ENCODE measurements around the gene ERF.

ERF gene

DNA sequence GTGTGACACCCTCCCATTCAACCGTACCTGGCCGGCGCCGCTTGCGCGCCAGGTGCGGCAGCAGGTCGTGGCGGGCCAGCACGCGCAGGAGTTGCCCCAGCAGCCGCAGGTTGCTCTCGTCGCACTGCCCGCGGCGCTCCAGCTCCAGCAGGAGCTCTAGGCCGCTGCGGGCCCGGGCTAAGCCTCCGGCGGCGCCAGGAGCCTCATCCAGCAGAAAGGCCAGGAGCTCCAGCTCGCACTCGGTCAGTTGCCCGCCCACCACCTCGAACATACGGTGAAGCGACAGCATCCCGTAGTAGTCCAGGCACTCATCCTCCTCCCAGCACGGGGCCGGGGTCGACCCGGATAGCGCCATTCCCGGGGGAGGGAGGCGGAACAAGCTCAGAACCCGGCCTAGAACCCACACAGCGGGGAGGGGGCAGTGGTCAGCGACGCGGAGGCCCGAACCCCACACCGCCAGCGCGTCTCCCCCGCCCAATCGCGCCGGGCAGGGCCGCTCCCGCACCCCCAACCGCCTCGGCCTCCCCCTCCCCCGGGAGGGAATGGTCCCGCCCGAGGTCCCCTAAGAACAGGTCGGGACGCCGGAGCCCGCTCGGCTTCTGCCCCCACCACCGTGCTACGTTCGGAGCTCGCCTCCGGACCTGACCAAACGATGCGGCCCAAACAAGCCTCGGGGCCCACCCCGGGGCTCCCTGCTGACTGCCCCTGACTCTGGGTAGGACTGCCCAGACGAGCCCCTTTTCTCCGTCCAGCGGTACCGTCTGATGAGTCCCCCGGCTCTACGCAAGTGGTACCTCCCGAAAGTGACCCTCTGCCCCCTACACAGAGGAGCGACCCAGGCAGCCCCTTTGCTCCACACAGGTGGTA is 38.0 kb downstream of the ERF start (continued):
- TF ChIP-seq, protein P1, sequence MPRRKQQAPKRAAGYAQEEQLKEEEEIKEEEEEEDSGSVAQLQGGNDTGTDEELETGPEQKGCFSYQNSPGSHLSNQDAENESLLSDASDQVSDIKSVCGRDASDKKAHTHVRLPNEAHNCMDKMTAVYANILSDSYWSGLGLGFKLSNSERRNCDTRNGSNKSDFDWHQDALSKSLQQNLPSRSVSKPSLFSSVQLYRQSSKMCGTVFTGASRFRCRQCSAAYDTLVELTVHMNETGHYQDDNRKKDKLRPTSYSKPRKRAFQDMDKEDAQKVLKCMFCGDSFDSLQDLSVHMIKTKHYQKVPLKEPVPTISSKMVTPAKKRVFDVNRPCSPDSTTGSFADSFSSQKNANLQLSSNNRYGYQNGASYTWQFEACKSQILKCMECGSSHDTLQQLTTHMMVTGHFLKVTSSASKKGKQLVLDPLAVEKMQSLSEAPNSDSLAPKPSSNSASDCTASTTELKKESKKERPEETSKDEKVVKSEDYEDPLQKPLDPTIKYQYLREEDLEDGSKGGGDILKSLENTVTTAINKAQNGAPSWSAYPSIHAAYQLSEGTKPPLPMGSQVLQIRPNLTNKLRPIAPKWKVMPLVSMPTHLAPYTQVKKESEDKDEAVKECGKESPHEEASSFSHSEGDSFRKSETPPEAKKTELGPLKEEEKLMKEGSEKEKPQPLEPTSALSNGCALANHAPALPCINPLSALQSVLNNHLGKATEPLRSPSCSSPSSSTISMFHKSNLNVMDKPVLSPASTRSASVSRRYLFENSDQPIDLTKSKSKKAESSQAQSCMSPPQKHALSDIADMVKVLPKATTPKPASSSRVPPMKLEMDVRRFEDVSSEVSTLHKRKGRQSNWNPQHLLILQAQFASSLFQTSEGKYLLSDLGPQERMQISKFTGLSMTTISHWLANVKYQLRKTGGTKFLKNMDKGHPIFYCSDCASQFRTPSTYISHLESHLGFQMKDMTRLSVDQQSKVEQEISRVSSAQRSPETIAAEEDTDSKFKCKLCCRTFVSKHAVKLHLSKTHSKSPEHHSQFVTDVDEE (CRISPR knock-in tag; IDR thresholded peaks at IDR 0.05) = no peak

DNA sequence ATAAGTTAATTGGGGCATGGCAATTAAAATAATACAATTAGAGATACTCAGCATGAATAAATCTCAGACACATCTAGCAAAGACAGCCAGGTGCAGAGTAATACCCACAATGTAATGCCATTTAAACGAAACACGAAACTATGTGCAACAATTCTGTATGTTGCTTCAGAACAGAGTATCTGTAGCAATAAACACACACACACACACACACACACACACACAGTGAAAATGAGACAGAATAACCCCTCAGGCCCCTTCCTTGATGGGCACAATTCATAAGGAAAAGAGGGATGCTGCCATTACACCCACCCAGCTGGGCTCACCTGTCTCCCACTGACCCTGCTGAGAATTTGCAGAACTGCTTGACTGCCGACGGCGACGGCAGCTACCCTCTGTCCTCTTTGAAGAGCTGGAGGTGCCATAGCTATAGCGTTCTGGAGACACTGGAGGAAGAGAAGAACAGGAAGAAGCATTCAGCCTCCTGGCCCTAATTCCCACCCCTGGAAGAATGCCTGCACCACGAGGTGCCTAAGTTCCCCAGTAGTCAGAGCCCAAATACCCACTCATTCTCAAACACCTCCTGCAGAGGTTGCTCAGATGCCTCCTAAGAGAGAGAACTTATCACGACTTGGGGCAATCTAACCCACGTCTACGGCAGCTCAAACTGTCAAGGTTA is 40.0 kb downstream of the ERF start:
- ATAC-seq = no peak
- no peak for TF ChIP-seq ISL1 (CRISPR knock-in tag; IDR thresholded peaks at IDR 0.05)
- no peak for TF ChIP-seq OSR1 (CRISPR knock-in tag; IDR thresholded peaks at IDR 0.05)
- no peak for TF ChIP-seq ZNF565 (CRISPR knock-in tag; conservative IDR thresholded peaks at IDR 0.05; ENCODE audit: low read depth)
- no peak for TF ChIP-seq ZFP3 (CRISPR knock-in tag; IDR thresholded peaks at IDR 0.05)
- TF ChIP-seq, protein P2, sequence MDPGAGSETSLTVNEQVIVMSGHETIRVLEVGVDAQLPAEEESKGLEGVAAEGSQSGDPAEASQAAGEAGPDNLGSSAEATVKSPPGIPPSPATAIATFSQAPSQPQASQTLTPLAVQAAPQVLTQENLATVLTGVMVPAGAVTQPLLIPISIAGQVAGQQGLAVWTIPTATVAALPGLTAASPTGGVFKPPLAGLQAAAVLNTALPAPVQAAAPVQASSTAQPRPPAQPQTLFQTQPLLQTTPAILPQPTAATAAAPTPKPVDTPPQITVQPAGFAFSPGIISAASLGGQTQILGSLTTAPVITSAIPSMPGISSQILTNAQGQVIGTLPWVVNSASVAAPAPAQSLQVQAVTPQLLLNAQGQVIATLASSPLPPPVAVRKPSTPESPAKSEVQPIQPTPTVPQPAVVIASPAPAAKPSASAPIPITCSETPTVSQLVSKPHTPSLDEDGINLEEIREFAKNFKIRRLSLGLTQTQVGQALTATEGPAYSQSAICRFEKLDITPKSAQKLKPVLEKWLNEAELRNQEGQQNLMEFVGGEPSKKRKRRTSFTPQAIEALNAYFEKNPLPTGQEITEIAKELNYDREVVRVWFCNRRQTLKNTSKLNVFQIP (CRISPR knock-in tag; IDR thresholded peaks at IDR 0.05; ENCODE audit: borderline replicate concordance, low read depth) = no peak
- no peak for TF ChIP-seq ZNF70 (CRISPR knock-in tag; IDR thresholded peaks at IDR 0.05)
- no peak for TF ChIP-seq CSDC2 (CRISPR knock-in tag; IDR thresholded peaks at IDR 0.05)
- no peak for TF ChIP-seq ARNTL (CRISPR knock-in tag; IDR thresholded peaks at IDR 0.05; ENCODE audit: borderline replicate concordance, low read depth)
- TF ChIP-seq, protein P1 (CRISPR knock-in tag; IDR thresholded peaks at IDR 0.05) = no peak
- TF ChIP-seq, protein P3, sequence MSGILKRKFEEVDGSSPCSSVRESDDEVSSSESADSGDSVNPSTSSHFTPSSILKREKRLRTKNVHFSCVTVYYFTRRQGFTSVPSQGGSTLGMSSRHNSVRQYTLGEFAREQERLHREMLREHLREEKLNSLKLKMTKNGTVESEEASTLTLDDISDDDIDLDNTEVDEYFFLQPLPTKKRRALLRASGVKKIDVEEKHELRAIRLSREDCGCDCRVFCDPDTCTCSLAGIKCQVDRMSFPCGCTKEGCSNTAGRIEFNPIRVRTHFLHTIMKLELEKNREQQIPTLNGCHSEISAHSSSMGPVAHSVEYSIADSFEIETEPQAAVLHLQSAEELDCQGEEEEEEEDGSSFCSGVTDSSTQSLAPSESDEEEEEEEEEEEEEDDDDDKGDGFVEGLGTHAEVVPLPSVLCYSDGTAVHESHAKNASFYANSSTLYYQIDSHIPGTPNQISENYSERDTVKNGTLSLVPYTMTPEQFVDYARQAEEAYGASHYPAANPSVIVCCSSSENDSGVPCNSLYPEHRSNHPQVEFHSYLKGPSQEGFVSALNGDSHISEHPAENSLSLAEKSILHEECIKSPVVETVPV (CRISPR knock-in tag; IDR thresholded peaks at IDR 0.05) = no peak
- no peak for TF ChIP-seq RARB (CRISPR knock-in tag; IDR thresholded peaks at IDR 0.05)
- TF ChIP-seq SNAI2 (CRISPR knock-in tag; IDR thresholded peaks at IDR 0.05) = no peak
- TF ChIP-seq ZC3H10 (CRISPR knock-in tag; IDR thresholded peaks at IDR 0.05) = no peak
- TF ChIP-seq PPARA (CRISPR knock-in tag; IDR thresholded peaks at IDR 0.05; ENCODE audit: borderline replicate concordance) = no peak

DNA sequence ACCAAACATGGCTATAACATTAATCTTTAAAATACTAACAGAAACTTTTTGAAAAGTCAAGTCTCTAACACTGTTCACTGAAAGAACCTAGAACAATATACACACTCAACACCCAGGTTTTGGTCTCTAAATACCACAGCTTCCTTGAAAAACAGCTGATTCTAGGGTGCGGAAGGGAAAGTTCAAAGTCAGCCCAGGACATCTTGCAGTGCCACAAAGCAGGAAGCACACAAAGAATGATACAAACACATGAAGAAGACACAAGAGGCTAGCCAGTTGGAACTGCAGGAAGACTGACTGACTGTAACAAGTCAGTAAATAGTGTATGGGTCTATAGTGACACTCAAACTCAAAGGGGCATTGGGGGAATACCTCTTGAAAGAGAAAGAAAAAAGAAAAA is 42.0 kb downstream of the ERF start:
- ATAC-seq = no peak
- TF ChIP-seq ZNF70 (CRISPR knock-in tag; IDR thresholded peaks at IDR 0.05) (no peak), ZFP3 (CRISPR knock-in tag; IDR thresholded peaks at IDR 0.05) (no peak), PPARA (CRISPR knock-in tag; IDR thresholded peaks at IDR 0.05; ENCODE audit: borderline replicate concordance) (no peak), TCF4 (CRISPR knock-in tag; IDR thresholded peaks at IDR 0.05; ENCODE audit: borderline replicate concordance) (no peak), SNAI2 (CRISPR knock-in tag; IDR thresholded peaks at IDR 0.05) (no peak), ZFP30 (CRISPR knock-in tag; IDR thresholded peaks at IDR 0.05) (no peak), ZNF565 (CRISPR knock-in tag; conservative IDR thresholded peaks at IDR 0.05; ENCODE audit: low read depth) (no peak), BACH2 (CRISPR knock-in tag; IDR thresholded peaks at IDR 0.05; ENCODE audit: borderline replicate concordance) (no peak), GLIS3 (CRISPR knock-in tag; IDR thresholded peaks at IDR 0.05) (no peak), RARB (CRISPR knock-in tag; IDR thresholded peaks at IDR 0.05) (no peak), ARNTL (CRISPR knock-in tag; IDR thresholded peaks at IDR 0.05; ENCODE audit: borderline replicate concordance, low read depth) (no peak), ISL1 (CRISPR knock-in tag; IDR thresholded peaks at IDR 0.05) (no peak)
- TF ChIP-seq, protein P1 (CRISPR knock-in tag; IDR thresholded peaks at IDR 0.05) = no peak
- TF ChIP-seq, protein P4, sequence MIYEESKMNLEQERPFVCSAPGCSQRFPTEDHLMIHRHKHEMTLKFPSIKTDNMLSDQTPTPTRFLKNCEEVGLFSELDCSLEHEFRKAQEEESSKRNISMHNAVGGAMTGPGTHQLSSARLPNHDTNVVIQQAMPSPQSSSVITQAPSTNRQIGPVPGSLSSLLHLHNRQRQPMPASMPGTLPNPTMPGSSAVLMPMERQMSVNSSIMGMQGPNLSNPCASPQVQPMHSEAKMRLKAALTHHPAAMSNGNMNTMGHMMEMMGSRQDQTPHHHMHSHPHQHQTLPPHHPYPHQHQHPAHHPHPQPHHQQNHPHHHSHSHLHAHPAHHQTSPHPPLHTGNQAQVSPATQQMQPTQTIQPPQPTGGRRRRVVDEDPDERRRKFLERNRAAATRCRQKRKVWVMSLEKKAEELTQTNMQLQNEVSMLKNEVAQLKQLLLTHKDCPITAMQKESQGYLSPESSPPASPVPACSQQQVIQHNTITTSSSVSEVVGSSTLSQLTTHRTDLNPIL (CRISPR knock-in tag; IDR thresholded peaks at IDR 0.05; ENCODE audit: low read depth) = no peak

Measured in SK-N-SH treated with all-trans-retinoic acid at 6 μM for 48 hours (cell line).